ENCODE measurements around the gene CD83.

Gene CD83

DNA sequence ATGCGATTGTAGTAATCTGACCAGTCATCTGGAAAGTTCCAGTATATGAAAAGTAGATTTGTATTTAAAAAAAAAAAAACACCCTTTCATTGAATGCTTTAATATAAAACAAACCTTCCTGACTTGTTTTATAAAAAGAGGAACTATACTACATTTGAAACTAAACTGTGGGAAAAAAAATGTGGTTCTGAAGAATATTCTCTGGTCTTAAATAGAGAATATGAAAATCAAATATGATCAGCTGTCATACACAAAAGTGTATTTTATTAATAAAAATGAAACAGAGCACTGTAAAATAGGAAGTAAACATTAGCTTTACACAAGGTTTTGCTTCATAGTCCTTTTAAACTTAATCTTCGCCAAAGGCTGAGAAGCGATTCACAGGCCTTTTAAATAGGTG is 25.3 kb upstream of the CD83 start:
- DNase-seq, result no peak

DNA sequence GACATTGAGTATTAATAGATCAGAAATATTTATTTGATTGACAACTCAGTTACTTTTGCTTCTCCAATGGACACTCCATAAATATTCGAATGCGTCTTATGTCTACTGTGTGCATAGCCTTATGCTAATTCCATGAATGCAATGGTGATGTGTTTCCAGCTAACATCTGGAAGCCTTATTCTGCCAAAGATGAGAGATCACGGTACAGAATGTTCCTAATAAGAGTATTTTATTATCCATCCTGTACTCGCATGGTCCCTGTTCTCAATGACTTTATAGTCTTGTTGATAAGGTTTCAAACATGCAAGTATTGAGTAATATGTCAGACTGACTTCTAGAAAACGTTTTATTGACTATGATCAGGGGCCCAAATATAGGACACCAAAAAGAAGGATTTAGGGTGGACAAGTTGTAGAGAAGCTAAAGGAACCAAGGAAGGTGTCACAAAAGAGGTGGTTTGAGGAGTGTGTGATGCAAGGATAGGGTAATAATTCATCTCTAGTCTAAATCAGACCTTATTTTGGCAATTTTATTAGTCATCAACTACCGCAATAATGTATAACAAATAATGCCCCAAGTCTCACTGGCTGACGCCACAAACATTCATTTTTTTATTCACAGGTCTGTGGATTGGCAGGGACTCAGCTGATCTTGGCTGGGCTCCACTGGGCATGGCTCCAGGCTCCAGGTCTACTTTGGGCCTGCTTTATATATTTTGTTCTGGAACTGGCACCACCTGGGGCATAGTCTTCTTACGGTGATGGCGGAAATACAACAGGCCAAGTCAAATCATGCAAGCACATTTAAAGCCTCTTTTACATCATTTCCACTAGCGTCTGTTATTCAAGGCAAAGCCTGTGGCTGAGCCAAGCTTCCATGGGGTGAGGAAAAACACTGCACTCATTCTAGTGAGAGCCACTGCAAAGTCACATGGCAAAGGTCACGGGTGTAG is 24.5 kb upstream of the CD83 start:
- no peak for DNase-seq

DNA sequence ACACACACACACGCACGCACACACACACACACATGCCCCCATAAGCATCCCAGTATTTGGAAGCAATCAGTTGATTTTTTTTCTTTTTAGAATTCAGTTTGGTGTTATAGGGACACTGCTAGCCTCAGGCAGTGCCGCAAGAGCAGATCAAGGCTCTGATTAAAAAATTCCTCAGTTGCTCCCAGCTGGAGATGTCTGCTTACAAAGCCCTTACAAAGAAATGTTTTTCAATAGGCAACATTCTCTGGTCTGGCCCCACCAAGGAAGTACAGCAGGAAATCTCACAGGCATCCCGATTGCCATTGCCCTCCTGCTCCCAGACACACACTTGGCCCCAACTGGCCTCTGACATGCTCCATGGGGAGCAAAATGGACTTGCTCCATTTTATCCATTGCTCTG is 22.9 kb upstream of the CD83 start:
- no peak for DNase-seq

DNA sequence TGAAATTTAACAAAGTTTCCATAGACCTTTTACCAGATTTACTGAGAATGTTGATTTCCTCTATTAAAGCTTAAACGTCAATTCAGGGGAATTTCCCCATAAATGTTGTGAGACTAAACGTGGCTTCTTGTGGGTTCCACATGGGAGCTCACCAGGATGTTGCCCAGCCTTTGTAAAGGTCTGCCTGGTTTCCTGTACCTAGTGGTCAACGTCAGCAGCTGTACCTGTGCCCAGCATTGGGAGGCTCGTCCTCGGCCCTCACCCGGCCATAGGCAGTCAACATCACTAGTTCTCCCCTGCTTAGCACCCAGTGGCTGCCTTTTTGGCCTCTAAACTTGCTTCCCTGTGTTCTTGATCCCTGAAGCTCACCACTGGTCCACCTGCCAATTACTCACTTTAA is 22.1 kb upstream of the CD83 start:
- DNase-seq, result no peak

DNA sequence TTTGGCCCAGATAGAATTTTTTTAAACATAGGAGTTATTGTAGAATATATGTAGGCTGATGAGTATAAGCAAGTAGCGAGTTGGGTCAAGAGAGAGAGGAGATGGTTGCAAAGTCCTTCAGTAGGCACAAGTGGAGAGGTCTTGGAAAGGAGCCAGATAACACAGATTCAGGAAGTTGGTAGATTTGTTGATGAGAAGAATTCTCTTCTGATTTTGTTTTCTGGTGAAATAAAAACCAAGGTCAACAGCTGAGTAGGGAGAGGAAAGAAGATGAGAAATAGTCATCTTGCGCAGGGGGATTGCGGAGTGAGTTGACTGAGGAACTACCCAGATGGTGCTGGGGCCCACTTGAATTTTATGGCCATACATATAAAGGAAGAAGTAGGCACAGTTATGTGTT is 17.4 kb upstream of the CD83 start:
- DNase-seq, result no peak

DNA sequence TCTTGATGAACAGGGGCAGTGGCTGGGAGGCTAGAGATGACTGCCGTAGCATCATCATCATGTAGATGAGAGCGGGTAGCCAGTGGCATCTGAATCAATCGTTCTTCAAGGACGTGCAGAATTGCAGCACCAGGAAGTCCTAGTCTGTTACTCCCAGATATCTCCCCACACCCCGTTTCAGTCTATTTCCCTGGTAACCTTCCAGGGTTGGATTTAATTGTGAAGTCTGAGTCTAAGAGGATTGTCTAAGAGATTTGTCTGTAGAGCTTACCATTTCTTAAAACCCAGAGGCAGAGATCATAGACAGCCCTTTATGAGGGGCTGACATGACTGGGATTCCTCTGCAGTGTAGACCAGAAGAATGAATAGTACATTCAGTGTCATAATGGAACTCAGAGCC is 16.6 kb upstream of the CD83 start:
- no peak for DNase-seq

DNA sequence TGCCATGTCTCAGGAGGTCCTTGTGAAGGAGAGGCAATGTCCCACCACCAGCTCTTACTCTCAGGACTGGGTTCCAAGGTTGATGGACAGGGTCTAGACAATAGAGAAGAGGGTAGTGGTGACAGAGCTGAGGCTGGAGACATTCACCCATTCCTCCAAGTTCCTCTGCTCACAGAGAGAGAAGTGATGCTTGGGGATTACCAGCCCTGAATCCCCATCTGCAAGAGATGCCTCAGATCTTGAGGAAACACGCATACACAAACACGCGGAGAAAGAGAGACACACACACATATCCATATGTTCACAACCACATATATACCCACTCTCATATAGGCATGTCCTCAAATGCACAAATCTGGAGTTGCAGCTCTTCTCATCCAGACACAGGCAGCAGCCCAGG is 15.2 kb upstream of the CD83 start:
- DNase-seq, result no peak

DNA sequence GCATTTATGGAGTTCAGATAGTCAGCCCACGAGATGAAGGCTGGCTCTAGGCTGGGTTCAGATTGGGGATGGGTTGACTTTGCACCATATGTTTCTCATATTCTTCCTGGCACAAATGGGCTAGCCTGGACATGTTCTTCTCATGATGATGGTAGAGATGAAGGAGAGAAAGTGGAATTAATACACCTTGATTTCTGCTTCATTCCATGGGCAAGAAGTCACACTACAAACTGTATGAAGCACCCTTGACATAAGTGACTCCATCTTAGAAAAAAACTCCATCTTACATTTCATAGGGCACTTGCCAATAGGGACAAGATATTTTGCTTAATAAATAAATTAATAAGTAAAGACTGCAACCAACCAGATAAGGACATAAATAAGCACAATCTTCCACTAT is 12.0 kb upstream of the CD83 start:
- DNase-seq, result no peak

DNA sequence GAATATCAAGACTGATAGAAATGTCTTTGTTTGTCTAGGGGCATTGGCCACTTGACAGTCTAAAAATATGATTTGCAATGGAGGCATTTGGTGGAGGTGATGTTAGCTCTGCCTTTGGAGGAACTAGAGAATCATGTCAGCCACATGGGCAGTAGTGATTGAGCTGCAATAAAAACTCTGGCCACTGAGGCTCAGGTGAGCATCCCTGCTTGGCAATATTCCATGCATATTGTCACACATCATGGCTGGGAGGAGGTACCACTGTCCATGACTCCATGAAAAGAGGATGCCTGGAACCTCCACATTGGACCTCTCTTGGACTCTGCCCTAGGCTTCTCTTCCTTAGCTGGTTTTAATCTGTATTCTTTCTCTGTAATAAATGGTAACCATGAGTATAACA is 10.6 kb upstream of the CD83 start:
- DNase-seq, result no peak

DNA sequence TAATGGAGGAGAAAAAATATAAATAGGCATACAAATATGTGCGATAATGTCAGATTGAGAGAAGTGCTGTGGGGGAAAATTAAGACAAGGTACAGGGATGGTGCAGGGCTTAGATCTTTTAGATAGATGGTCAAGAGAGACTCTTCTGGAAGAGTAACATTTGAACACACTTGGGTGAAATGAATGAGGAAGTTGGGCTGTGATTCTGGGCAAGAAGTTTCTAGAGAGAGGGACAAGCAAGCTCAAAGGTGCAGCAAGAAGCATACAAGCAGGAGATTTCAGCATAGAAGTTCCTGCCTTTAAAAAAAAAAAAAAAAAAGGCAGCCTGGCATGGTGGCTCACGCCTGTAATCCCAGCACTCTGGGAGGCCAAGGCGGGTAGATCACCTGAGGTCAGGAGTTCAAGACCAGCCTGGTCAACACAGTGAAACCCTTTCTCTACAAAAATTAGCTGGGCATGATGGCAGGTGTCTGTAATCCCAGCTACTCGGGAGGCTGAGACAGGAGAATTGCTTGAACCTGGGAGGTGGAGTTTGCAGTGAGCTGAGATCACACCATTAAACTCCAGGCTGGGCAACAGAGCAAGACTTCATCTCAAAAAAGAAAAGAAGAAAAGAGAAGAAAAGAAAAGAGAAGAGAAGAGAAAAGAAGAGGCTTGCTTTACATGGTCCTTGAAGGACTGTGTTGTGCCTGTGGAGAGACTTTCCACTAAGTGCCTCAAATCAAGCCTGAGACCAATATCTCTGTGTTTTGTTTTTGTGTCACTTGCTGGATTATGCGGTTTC is 9.7 kb upstream of the CD83 start:
- no peak for DNase-seq

DNA sequence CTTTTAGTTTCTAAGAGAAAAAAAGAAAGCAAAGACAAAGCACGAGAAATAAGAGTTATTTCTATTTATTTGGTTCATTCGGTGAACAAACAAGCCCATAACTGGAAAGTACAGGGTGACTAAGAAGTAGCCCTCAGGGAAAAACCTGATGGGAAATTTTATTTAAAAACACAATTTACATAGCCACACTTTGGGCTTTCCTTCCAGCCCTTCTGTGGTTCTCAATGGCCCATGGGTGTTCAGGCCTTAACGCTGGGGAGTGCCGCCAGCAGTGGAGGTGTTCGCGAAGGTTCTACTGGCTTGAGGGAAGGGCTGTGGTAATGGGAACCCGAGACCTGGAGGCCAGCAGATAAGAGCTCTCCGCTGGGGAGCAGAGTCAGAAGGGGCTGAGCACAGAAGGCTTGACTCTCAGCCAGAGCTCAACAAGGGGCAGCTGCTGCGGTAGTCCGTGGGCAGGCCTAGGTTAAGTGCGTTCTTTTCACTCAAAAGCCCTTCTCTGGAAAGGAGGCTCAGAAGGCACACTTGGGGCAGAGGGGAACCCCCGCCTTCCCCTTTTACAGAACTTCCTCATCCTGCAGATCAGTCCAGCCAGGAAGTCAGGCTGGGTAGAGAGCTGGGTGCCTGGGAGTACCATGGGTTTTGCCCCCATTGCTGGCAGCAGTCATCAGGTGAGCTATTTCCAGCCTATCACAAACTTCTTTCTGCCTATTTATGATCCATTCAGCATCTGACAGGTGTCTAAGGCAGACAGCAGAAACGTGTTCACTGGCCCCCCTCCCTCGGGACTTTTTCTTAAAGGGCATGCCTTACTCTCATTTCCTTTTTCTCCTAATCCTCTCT is 8.8 kb upstream of the CD83 start:
- no peak for DNase-seq

DNA sequence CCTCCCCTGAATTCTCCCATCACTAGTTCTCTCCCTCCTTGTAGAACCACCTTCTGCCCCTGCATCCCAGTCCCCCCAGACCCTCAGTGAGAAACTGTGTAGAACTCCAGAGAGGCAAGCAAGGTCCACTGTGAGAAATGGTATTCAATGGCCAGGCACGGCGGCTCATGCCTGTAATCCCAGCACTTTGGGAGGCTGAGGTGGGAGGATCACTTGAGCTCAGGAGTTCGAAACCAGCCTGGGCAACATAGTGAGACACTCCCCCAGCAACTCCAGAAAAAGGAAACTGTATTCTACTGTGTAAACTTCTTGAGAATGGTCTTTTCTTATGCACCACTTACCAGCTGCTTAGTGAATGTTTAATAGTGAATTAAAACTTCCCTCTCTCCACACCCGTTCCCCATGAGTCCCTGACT is 8.2 kb upstream of the CD83 start:
- DNase-seq, result no peak

DNA sequence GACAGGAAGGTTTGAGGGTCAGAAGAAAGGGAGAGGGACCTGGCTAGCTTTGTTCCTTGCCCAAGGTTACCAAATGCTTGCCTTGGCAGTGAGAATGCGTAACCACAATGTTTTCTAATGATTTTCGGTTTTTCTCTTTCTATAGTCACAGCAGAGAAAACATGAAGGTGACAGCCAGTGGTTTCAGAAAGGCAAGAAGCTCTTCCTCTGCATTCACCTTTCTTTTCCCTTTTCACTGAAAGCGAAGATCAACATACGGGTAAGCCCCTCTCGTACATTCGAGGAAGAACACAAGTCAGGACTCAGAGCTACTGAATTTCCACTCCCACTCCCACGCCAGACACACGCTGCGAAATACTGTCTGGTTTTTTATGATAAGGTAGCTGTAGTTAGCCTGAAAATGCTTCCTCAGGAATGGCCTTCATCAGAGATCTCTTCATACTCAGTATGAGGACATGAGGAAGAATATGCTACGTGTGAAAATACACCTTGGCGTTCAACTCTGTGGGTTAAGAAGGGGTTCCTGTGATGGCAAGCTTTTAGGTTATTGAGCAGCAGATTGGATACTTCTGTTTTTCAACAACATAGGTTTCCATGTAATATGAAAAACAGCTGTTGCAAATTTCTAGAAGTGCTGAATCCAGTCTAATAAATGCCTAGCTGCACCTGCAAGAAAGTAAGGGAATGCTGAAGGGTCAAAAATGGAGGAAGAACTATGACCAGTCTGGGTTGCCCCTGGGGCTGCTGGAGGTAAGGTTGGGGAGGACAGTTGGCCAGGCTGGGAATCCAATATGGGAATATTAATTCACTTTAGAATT is 7.4 kb upstream of the CD83 start:
- no peak for DNase-seq

DNA sequence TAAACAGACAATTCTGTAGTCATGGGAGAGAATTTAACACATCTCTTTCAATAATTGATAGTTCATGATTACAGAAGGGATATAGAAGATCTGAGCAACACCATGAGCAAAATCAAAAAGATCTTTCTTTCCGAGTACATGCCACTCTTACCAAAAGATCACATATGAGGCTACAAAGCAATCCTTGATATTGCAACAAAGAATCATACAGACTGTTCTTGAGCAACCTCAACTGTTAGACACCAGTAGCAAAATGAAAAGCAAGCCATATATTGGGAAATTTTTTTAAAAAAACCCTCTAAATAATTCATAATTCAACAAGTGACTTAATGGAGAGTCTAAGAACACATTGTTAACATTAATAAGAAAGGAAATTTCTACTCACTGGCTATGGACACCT is 3.6 kb upstream of the CD83 start:
- no peak for DNase-seq

DNA sequence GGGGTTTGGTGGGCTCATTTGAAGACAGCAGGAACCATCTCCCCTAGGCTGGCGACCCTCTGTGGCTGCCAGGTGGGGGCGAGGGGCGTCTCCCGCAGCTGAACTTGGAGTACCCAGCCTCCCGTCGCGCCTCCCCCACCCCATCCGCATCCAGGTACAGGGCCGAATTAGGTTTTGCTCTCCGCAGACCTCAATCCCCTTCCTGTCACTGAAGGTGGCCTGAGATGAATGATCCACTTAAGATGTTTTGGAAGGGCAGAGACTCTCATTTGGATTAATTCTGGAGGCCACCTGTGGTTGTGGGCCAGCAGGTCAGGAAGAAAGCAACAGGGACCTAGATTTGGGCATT is 493 bp downstream of the CD83 start:
- no peak for DNase-seq

DNA sequence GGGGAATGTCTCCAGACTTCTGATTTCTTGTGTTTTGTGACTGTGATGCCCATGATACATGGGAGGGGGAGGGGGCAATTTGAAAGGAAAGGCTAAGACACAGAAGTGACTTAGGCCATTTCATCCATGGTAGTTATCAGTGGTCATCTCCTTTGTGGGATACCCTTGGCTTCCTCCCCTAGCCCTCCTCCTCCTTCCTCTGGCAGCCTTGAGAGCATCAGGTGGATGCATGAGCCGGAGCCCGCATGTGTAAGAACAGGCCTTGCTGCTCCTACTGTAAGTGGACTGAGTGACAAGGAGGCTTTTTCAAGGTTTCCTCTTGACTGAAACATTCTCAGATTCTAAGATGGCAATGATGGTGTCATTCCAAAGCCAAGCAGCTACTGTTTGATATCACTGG is 874 bp downstream of the CD83 start:
- DNase-seq, result no peak

DNA sequence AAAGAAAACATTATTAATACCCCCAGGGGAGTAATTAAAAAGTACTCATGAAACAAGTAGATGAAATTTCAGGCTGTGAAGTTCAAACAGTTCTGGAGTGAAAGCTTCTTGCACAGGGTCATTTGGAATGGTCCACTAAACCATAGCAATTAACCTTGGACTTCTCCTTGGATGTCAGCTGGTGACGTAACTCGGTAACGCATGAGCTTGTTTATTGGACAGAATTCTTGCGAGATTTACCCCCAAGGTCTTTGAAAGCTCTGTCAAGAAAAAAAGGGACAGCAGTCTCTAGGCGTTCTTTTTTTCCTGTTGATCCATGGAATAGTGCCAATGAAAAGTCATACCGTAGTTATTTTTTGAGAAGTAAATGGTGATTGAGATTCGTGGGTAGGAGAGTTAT is 2.2 kb downstream of the CD83 start:
- no peak for DNase-seq

DNA sequence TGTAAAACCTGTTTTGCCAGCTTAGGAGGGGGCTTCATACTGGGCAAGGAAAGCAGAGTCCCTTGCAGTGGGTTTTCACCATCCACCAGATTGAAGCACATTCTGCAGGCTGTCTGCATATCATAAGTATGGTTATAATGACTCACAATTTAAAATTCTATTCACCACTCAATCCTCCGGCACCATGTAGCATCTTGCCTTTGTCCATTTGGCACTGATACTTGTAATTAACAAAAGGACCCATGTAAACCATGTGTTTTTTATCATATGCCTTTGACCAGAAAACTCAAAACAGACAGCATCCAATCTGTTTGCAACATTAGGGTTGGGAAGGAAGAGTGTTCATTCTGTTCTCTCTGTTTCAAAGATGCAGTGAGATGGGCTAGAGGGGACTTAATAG is 3.0 kb downstream of the CD83 start:
- no peak for DNase-seq

DNA sequence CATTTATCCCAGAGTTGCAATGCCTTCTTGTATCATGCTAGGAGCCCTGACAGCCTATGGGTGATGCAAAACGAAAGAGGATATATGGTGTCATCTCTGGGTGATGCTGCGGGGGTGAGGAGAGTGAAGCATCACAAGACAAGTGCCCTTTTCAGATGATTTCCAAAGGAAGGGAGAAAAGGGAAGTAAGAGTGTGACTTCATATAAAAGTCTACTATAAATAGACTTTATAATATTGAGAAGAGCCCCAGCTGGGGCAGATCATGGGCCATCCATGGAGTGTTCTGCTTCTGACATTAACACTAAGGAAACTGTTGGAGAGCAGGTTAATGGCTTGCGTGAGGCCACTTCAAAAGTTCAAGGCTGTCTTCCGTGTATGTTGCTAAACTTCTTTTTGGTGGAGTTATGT is 4.4 kb downstream of the CD83 start:
- no peak for DNase-seq

DNA sequence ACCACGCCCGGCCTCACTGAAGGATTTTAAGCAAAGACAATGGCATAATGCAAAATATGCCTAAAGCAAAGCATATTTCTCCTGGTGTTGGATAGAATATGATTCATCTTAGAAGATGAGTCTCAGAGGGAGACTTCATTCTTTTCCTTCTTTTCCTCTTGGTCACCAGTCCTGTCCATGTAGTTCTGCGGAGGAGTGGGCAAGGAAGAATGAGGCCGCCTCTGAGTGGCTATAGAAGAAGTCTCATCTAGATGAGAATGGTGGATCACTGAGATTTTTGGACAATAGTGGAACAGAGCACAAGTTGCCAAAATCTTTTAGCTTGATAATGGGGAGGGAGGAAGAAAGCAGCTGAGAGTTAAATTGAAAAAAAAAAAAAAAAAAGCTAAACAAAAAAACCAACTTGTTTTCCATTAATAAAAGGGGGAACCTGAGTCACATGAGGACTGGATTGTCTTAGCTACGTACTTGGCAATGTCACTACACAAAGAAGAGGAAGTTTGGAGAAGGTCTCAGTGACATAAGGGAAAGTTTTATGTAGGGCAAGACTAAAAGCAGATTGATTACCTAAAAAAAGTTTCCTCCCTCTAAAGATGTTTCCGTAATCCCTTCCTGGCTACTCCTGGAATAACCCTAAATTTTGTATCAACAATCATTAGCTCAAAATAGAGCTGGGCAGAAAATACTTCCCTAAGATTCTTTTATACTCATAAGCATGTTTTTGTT is 6.0 kb downstream of the CD83 start:
- DNase-seq, result no peak

DNA sequence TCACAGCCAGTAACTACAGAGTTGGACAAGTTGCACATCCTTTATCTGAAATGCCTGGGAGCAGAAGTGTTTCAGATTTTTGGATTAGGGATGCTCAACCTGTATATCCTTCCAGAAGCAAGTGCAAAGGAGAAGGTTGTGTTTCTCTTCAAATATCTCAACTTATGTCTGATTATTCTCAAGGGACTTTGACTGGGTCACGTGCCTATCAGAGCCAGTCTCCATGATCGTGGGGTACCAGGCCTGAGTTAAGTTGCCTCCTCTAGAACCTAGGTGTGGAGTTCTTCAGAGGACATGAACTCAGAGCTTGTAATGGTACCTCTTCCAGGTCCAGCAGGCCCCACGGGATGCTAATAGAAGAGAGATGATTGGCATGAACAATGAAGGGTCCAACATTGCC is 7.8 kb downstream of the CD83 start:
- DNase-seq, result no peak

DNA sequence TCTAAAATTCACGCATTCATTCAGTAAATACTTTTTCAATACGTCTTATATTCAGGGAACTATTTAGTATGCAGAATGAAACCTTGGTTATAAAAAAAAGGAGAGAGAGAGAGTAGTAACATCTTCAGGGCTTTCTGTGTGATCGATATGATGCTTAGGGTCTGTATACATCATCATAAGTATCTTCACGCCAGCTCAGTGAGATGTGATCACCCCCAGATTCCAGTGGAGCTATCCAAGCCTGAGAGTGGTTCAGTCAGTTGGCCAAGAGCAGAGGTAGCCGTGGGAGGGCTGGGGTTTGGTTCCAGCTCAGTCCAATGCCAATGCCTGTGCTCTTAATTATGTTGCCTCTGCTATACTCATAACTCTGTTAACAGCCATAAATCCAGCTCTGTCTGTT is 8.6 kb downstream of the CD83 start:
- DNase-seq, result no peak
